GM19397 (cell line): ENCODE results near the gene SNX25.

ENCODE experiments used
- ATAC-seq: cut with Tn5 transposase; IDR thresholded peaks from one replicate; pipeline ENCODE4 v1.9.1; 2021; ENCODE audit warnings: mild to moderate bottlenecking, moderate library complexity; ENCODE audit not compliant: unreplicated experiment

SNX25 gene

DNA sequence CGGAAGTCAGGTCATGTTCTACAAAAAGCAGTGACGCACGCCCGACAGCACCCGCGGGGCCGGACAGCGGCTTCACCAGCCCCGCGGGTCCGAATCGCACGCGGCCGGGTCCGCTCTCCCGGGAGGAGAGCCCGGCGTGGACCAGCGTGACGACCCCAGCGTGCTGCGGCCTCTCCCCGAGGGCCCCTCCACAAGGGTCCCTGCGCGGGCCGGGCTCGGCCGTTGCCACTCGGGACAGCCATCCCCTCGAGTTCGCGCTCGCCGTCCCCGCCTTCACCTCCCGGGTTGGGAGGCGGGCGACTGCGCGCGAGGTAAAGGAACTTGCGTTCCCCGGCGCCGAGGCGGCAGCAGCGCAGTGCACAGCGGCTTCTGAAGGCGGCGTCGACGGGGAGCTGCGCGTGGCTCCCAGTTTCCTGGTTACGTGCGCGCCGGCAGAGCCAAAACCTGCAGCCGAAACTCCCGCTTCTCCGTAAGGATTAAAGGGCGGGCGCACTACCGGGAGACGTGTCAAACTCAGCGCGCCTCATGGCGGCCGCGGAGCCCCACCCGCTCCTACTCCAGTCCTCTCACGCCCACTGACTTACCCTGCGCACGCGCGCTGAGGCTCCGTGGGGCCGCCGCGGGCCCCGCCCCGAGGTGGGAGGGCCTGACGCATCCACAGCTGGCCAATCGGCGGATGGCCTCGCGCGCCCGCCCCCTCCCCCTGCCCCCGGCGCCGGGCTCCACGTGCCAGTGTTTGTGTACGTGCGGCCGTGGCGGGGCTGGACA lies 186.7 kb downstream of the SNX25 start:
- ATAC-seq, result peak; percentile 83

DNA sequence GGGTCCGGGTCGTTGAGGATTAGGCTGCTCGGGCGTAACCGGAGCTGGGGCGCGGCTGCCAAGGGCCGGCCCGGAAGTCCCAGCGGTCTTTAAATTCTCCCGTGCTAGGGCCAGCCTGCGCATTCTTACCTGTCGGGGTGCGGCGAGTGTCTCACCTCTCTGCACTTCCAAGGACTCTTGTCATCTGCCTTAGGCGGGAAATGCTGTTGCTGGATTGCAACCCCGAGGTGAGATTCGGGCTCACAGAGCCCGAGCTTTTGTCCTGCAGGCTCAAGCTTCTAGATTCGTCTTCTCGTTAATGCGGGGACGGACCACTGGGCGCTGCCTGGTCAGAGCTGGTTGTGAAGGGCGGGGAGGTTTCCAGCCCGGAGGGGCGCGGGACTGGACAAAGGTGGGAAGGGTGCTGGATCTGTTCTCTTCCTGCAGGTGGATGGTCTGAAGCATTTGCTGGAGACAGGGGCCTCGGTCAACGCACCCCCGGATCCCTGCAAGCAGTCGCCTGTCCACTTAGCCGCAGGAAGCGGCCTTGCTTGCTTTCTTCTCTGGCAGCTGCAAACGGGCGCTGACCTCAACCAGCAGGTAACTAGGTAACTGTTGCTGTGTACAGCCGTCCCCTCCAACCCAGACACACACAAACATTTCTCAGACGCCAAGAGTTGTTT lies 187.5 kb downstream of the SNX25 start, which contains the start of gene ANKRD37:
ANKRD37 (plus strand) TSS at position 118 of the 662 bp plus-strand sequence; CDS start at position 201, 83 bp downstream.
- no peak for ATAC-seq

DNA sequence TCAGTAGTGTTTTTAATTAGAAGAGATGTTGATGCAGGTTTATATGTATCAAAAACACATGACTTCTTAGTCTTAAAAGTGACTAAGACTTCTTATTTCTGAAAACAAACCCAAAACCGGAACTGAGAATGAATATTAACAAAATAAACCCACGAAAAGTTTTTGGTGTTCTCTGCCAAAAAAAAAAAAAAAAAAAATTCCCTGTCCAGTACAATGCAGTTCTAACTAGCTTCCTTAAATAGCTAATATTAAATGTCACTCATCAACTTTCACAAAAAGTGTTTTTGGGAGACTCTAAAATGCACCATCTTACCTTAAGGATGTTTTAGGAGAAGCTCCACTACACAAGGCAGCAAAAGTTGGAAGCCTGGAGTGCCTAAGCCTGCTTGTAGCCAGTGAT lies 189.2 kb downstream of the SNX25 start:
- no peak for ATAC-seq

DNA sequence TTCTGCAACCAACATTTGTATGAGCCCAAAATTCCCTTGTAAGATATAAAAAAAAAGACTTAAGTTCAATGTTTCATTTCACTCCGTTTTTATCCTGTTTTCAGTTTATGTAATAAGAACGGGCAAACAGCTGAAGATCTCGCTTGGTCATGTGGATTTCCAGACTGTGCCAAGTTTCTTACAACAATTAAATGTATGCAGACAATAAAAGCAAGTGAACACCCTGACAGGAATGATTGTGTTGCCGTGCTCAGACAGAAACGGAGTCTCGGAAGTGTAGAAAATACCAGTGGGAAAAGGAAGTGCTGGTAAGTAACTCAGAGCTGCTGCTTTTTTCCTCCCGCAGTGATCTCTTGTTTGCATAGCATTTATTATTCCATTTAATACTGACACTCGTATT lies 190.1 kb downstream of the SNX25 start:
- ATAC-seq, result no peak

DNA sequence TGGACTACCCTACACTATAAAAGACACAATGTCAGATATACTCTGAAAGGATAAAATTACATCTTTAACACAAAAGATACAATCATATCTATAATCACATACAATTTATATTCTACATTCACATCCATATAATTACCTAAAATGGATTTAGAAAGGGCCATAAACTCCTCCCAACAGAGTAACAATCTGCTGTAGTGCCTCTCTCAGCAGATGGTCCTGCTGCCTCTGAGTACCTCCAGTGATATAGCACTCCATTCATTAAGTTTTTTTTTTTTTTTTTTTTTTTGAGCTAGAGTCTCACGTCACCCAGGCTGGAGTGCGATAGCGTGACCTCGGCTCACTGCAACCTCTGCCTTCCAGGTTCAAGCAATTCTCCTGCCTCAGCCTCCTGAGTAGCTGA lies 194.6 kb downstream of the SNX25 start:
- ATAC-seq, result no peak

DNA sequence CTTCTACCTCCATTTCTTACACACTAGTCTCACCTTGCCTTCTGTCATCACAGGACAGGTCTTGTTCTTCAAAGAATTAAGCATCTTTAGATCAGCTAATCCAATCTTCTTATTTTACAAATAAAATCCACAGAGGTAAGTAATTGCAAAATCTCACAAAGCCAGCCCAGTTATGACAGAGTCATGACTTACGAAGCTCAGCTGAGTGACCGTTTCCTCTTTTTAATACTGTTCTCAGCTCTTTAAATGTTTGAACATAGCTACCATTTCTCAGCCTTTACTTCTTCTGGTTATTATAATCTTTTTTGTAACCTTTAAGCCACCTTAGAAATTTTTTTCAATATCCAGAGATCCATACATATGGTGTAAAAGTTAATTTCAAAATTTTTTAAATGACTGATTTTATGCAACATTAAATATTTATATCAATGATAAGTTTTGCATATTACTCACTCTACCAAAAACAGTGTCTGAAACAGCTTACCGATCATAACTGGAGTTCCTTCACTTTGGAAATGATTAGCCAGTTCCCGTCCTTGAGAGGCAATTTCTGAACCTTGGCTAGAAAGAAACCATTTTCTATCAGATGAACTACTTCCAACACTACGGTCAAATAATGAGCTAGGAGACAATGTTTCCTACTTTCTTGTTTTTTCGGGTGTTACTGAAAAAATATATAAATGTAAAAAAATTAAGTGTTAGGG lies 196.1 kb downstream of the SNX25 start:
- peak; percentile 47 for ATAC-seq

DNA sequence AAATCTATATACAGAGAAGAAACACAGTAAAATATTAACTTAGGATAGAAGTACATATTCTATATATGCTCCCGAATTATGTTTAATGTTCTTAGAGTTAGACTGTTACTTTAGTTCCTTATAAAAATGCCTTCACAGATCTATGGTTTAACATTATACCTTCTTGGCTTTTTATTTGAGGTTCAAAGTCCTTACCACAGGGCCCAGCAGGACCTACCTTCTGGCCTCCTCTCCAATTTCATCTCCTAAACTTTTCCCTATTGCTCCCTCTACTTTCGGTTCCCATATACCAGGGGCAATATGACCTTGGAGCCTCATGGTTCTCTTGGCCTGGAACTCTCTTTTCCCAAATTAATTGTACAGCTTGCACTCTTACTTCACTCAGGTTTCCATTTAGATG lies 199.0 kb downstream of the SNX25 start:
- ATAC-seq, result no peak

DNA sequence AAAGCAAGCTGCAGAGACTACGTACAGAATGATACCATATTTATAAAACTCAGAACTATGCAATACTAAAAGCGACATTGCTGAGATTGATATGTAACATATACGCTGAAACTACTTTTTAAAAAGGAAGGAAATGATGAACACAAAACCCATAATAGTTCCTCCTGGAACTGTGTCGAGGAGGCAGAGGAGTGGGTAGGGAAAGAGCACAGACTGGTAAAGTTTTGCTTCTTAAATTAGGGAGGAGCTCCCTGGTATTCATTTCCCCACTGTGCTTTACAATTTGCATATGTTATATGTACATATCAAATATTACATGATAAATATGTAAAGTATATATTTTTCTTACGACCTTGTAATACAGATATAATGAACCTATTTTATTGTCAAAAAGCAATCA lies 202.5 kb downstream of the SNX25 start:
- ATAC-seq, result no peak

DNA sequence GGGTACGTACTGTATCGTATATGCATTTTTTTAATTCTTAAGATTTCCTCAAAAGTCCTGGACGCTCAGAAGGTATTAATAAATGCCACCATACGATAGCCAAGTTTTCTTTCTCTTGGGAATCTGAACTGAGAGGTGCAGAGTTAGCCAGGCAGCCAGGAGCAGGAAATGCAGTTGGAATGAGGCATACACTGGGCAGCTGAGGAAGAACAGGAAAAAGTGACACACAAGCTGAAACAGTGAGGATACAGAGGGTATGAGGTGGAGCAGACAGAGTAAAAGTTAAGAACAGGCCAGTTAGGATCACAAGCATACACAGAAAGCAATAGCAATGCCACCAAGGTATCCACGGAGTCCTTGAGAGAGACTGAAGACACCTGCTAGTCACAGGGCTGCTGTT lies 203.0 kb downstream of the SNX25 start:
- ATAC-seq, result no peak
